Stomach (tissue), 9 donors: ENCODE results near the gene C1orf146. TPM values are rescaled to one million over a fixed set of nuclear protein-coding genes. Genes with fewer than 3 reads are reported as not detected.
"Not testable (repeated sequence)": the region's sequence is repeated elsewhere in the genome, so short reads cannot be mapped to it uniquely, and the experiment has no call there.

ENCODE experiments used
- DNase-seq, 2 donors: peaks; one replicate each; pipeline versions ENCODE4 v3.0.0 to v3.0.0-alpha.2; 2013 to 2019
- H3K27ac ChIP-seq, 5 donors: fragments of 200-600 bp in 4 of 5; sonication (generic) in 4 of 5; one replicate each; pipeline ENCODE4 v1.5.1; 2013 to 2019; ENCODE audit warnings: mild to moderate bottlenecking in 1 of 5, moderate library complexity in 1 of 5
- H3K27me3 ChIP-seq, 3 donors: fragments of 200-600 bp; sonication (generic); one replicate each; pipeline ENCODE4 v1.5.1; 2017 to 2019; ENCODE audit warnings: mixed run types in 1 of 3
- H3K36me3 ChIP-seq, 4 donors: fragments of 200-600 bp; sonication (generic); 1 replicate in 3 of 4; 2 replicates in 1 of 4; pipeline ENCODE4 v1.5.1; 2016 to 2019
- H3K4me1 ChIP-seq, 4 donors: fragments of 200-600 bp; sonication (generic); one replicate each; pipeline ENCODE4 v1.5.1; 2016 to 2019
- H3K4me3 ChIP-seq, 4 donors: fragments of 200-600 bp; sonication (generic) in 3 of 4; one replicate each; pipeline ENCODE4 v1.5.1; 2016 to 2019; ENCODE audit warnings: mild to moderate bottlenecking in 1 of 4
- H3K9me3 ChIP-seq, 4 donors: fragments of 200-600 bp; sonication (generic); one replicate each; pipeline ENCODE4 v1.5.1; 2016 to 2019
- EP300 ChIP-seq: sonication (generic); formaldehyde crosslinking; IDR thresholded peaks from one replicate; pipeline ENCODE4 v1.6.1; 2017; ENCODE audit warnings: antibody characterized with exemption
- POLR2A ChIP-seq, 4 donors: fragments of 450-650 bp; IDR thresholded peaks; one replicate each; pipeline ENCODE4 v1.6.1; 2016; ENCODE audit warnings: antibody characterized with exemption in 4 of 4, control low read depth in 2 of 4, mild to moderate bottlenecking in 1 of 4, moderate library complexity in 1 of 4
- POLR2AphosphoS5 ChIP-seq, 3 donors: sonication (generic); formaldehyde crosslinking; IDR thresholded peaks; one replicate each; pipeline ENCODE4 v1.6.1; 2016; ENCODE audit warnings: antibody characterized with exemption in 3 of 3
- WGBS, 5 donors: extraction: QIAGEN DNeasy Blood & Tissue Kit in 3 of 5; methylation state at CpG; one replicate each; pipeline versions ENCODE4 v1.1.5 to v1.1.7; 2013 to 2018; 5-methylcytosine and 5-hydroxymethylcytosine counted together
- intact Hi-C: fragments of 100-400 bp; cut with DNase I; formaldehyde crosslinking; loops from one replicate; pipeline ENCODE4 v1.15.1; 2023; ENCODE audit warnings: low total_unique reads
- polyA plus RNA-seq, 3 donors: library from polyadenylated mRNA; stranded (reverse); fragments of 200-250 nt; gene quantifications; one replicate each; pipeline ENCODE4 v1.2.3, GENCODE V29; 2013
- total RNA-seq, 5 donors: library from RNA; depleted of rRNA; stranded (reverse); fragments of >200 nt; gene quantifications; one replicate each; pipeline versions ENCODE4 v1.1.0 to v1.2.3, GENCODE V29; 2014 to 2016
- TF ChIP-seq, protein P1 (sequence below), 7 experiments: fragments of 450-650 bp in 4 of 7; fragments of 200-600 bp in 3 of 7; sonication (generic) in 3 of 7; IDR thresholded peaks; one replicate each; pipeline ENCODE4 v1.5.1; 2016 to 2019; ENCODE audit warnings: antibody characterized with exemption in 7 of 7, control low read depth in 2 of 7, mild to moderate bottlenecking in 1 of 7
- donor health status: healthy with polysubstance abuse.
- donor health status: Bipolar disorder and iron deficiency.
- donor health status: healthy.

C1orf146 gene
- total and polyA plus RNA-seq, 8 donors, result not detected

DNA sequence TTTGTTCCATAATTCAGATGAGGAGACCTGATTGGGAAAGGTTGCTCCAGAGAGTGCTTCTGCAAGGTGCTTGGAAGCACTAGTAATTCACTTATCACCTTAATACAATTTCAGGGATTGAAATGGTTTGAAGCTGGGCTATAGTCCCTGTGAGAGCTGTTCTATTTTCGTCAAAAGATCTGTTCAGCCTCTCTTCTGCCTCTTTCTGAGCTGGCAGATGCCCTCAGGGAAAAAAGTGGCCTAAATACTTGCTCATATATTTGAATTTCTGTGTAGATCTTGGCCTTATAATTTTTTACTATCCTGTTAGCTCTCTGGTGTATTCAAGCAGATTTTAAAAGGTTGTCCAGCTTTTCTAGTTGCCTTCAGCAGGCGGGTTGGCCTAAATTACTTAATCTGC is 22.3 kb downstream of the C1orf146 start:
- 86 to 95% (median 90%) methylated on average over 2 of the region's 2 CpGs for WGBS, 5 donors
- DNase-seq, result no peak
- H3K27ac ChIP-seq, result no peak overlapping the region

DNA sequence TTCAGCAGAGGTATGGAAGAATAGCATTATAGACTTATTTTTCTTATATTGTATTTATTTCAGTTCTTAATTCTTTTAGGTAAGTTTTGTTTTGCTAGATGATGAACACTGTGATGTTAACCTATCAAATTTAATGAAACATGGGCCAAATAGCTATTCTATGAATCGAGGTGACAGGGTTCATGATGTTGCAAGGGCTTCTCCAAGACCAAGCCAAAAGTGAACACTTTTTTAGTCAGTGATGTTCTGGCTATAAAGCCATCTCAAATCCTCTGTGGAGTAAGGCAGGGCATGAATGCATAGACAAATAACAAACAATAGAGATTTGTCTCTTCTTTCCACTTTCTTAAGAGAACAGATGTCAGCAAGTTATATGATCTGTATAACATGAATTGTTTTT is 26.7 kb downstream of the C1orf146 start:
- no peak overlapping the region for H3K4me3 ChIP-seq
- WGBS, 5 donors, result 90 to 97% (median 95%) methylated on average over 1 of the region's 1 CpG
- intact Hi-C loops, result no loop called here
- H3K9me3 ChIP-seq, result no peaks in the 10 kb centered on the region
- H3K36me3 ChIP-seq, result peaks cover 0 to 21% (median 13%) of the 10 kb centered on the region in 4 donors
- H3K27me3 ChIP-seq, result no peaks in the 10 kb centered on the region
- no peak for DNase-seq
- TF ChIP-seq, protein P1, sequence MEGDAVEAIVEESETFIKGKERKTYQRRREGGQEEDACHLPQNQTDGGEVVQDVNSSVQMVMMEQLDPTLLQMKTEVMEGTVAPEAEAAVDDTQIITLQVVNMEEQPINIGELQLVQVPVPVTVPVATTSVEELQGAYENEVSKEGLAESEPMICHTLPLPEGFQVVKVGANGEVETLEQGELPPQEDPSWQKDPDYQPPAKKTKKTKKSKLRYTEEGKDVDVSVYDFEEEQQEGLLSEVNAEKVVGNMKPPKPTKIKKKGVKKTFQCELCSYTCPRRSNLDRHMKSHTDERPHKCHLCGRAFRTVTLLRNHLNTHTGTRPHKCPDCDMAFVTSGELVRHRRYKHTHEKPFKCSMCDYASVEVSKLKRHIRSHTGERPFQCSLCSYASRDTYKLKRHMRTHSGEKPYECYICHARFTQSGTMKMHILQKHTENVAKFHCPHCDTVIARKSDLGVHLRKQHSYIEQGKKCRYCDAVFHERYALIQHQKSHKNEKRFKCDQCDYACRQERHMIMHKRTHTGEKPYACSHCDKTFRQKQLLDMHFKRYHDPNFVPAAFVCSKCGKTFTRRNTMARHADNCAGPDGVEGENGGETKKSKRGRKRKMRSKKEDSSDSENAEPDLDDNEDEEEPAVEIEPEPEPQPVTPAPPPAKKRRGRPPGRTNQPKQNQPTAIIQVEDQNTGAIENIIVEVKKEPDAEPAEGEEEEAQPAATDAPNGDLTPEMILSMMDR (IDR thresholded peaks at IDR 0.05), result no peak
- TF ChIP-seq POLR2AphosphoS5 (IDR thresholded peaks at IDR 0.05) (no peak), EP300 (no peak), POLR2A (IDR thresholded peaks at IDR 0.05) (no peak)
- H3K4me1 ChIP-seq, result no peaks in the 10 kb centered on the region
- H3K27ac ChIP-seq, result no peak overlapping the region

More for the DNA sequence above, 22.3 kb downstream of the C1orf146 start:
- peaks cover 0 to 7% (median 0%) of the 10 kb centered on the region in 3 donors for H3K27me3 ChIP-seq
- intact Hi-C loops, result no loop called here
- no peaks in the 10 kb centered on the region for H3K4me1 ChIP-seq
- H3K4me3 ChIP-seq, result no peak overlapping the region
- H3K9me3 ChIP-seq, result no peaks in the 10 kb centered on the region
- no peaks in the 10 kb centered on the region for H3K36me3 ChIP-seq
- TF ChIP-seq POLR2AphosphoS5 (IDR thresholded peaks at IDR 0.05) (no peak), EP300 (no peak), POLR2A (IDR thresholded peaks at IDR 0.05) (no peak)
- TF ChIP-seq, protein P1 (IDR thresholded peaks at IDR 0.05), result no peak

DNA sequence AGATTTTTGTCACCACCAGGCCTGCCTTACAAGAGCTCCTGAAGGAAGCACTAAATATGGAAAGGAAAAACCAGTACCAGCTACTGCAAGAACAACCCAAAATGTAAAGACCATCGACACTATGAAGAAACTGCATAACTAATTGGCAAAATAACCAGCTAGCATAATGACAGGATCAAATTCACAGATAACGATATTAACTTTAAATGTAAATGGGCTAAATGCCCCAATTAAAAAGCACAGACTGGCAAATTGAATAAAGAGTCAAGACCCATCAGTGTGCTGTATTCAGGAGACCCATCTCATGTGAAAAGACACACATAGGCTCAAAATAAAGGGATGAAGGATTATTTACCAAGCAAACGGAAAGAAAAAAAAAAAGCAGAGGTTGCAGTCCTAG is 37.0 kb downstream of the C1orf146 start:
- H3K9me3 ChIP-seq, result peaks cover 0 to 26% (median 11%) of the 10 kb centered on the region in 4 donors
- H3K4me3 ChIP-seq, DNase-seq, H3K4me1 ChIP-seq, H3K27me3 ChIP-seq, intact Hi-C loops, H3K27ac ChIP-seq: not testable (repeated sequence)
- peaks cover 10 to 65% (median 46%) of the 10 kb centered on the region in 4 donors for H3K36me3 ChIP-seq
- 62 to 82% (median 80%) methylated on average over 3 of the region's 3 CpGs for WGBS, 5 donors

DNA sequence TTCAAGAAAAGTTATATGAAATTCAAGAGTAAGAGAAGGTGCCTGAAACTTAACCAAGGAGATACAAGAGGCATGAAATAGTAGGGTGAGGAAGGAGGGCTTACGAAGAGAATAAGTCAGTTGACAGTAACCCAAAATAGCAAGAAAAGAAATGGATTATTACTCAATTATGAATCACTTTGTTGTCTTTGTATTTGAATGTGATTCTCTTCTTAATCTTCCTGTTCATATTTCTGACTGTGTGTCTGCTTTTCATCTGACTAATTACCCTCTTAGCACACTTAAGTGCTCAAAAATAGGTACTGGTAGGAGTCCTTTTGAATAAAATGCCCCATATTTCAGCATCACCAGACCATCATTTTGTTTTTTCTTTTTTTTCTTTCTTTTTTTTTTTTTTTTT is 41.6 kb downstream of the C1orf146 start:
- WGBS, 5 donors, result 84 to 98% (median 93%) methylated on average over 1 of the region's 1 CpG
- Histone ChIP-seq H3K27me3 (no peaks in the 10 kb centered on the region), H3K27ac (no peak overlapping the region), H3K4me1 (peaks cover 0 to 5% (median 0%) of the 10 kb centered on the region in 4 donors), H3K4me3 (no peak overlapping the region), H3K9me3 (peaks cover 0 to 13% (median 6%) of the 10 kb centered on the region in 4 donors), H3K36me3 (peaks cover 4 to 82% (median 61%) of the 10 kb centered on the region in 4 donors)
- intact Hi-C loops, result no loop called here
- no peak for DNase-seq
- TF ChIP-seq EP300 (no peak), POLR2AphosphoS5 (IDR thresholded peaks at IDR 0.05) (no peak), POLR2A (IDR thresholded peaks at IDR 0.05) (no peak)
- TF ChIP-seq, protein P1 (IDR thresholded peaks at IDR 0.05), result no peak

DNA sequence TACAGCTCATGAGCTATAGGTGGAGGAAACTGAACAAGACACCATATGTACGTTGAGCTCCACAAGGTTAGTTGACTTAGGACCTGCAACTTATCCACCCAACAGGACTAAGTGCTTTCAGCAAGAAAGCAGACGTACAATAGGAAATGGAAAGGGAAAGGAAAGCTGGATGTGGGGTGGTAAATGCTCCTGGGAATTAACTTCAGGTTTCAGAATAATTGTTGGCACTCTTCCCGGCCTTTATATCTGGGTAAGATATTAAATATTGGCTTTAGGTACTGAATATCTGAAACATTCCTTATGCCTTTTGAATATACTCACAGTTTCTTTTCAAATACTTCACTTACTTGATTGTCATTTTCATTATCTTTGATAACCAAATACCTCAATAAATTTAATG is 44.8 kb downstream of the C1orf146 start:
- peak in 1 of 2 donors; percentile 32 for DNase-seq
- WGBS, 5 donors, result 36 to 59% (median 58%) methylated on average over 3 of the region's 3 CpGs
- TF ChIP-seq POLR2AphosphoS5 (IDR thresholded peaks at IDR 0.05) (no peak), EP300 (no peak), POLR2A (IDR thresholded peaks at IDR 0.05) (no peak)
- TF ChIP-seq, protein P1 (IDR thresholded peaks at IDR 0.05), result no peak
- Histone ChIP-seq H3K27ac (no peak overlapping the region), H3K9me3 (no peaks in the 10 kb centered on the region), H3K4me1 (peaks cover 0 to 5% (median 0%) of the 10 kb centered on the region in 4 donors), H3K27me3 (no peaks in the 10 kb centered on the region), H3K4me3 (no peak overlapping the region), H3K36me3 (peaks cover 4 to 84% (median 65%) of the 10 kb centered on the region in 4 donors)
- intact Hi-C loops, result no loop called here
